Anterior cingulate cortex (tissue), 58 donors: ENCODE results near the gene FUCA2.
"Not testable (repeated sequence)": the region's sequence is repeated elsewhere in the genome, so short reads cannot be mapped to it uniquely, and the experiment has no call there.

ENCODE experiments used
- DNase-seq, 58 donors: peaks; one replicate each; lab custom pipeline; 2025; lab: John Stamatoyannopoulos, UW

FUCA2 gene

GRCh38 chr6:143536866-143537691, 25.6 kb upstream of the FUCA2 start:
- DNase-seq: peak in 43 of 58 donors; percentile 3 to 53 (median 18)

- DNase-seq: peak in 12 of 58 donors; percentile 3 to 45 (median 16)
These were observed 24.9 kb upstream of the FUCA2 start for GRCh38 chr6:143536461-143536865.

- DNase-seq: no peak
These were observed 23.7 kb upstream of the FUCA2 start for GRCh38 chr6:143535189-143535614.

DNA sequence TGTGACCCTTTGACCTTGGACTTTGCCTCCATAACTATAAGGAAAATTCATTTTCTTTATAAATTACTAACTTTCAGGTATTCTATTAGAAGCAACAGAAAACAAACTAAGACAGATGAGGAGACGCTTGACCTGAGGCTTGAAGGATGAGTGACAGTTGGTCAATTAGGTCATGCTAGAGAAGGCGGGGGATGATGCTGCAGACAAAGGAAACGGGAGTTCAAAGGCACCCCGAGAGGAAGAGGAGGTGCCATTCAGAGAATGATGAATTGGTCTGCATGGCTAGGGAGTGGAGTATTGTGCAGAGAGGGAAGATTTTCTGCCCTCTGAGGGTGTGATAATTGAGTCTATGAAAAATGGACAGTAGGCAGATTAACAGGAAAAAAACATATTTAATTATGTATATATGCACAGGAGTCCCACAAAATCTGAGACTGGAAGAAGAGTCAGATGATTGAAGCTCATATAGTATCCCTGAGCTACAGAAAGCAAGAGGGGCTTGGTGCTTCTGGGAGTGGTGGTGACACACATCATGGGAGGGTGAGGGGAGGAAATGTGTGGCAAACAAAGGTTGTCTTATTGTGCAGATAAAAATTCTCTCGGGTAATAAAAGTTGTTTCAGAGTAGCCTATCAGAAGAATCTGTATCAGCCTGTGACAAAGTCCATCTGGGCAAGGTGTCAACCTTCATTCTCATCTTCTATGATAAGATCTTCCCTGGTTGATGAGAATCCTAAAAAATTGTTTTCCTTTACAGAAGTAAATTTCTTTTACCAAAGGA, 20.4 kb upstream of the FUCA2 start:
- no peak for DNase-seq

DNA sequence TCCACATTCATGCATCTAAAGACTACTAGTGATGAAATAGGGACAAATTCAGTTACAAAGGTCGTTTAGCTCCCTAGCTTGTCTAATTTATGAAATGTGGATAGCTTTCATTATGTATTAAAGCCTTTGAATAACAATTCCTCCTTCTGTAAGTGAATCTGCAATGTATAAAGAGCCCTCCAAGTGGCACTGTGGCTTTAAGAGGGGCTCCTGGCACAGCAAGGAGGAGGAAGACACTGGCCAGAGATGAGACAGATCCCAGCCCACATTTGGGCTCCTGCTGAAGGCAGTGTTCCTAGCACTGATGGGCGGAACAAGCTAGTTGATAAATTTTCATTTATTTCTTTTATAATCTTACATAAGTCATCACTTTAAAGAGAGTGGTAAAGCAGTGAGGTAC, 17.6 kb upstream of the FUCA2 start:
- no peak for DNase-seq

GRCh38 chr6:143528164-143528811, 16.8 kb upstream of the FUCA2 start:
- no peak for DNase-seq

DNA sequence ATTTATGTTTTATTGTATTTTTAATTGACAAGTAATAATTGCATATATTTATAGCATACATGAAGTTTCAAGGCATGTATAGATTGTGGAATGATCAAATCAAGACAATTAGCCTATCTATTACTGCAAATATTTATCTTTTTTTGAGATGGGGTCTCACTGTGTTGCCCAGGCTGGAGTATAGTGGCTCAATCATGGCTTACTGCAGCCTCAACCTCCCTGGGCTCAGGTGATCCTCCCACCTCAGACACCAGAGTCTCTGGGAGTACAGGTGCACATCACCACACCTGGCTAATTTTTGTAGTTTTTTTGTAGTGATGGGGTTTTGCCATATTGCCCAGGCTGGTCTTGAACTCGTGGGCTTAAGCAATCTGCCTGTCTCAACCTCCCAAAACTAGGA, 16.2 kb upstream of the FUCA2 start:
- no peak for DNase-seq

DNA sequence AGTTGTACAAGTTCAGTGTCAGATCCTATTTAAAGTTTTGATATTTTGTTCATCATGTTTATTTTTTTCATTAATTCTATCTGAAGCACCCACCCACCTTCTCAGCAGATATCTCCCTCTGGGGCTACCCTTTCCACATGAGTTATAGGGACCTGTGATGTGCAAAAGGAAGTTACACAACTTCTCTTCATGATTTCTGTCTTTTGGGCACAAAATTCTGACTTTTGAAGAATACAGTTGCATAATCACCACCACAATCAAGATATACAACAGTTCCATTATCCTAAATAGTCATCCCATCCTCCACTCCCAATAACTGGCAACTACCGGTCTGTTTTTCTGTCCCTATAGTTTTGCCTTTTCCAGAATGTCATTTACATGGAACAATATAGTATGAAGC, 13.8 kb upstream of the FUCA2 start:
- no peak for DNase-seq

DNA sequence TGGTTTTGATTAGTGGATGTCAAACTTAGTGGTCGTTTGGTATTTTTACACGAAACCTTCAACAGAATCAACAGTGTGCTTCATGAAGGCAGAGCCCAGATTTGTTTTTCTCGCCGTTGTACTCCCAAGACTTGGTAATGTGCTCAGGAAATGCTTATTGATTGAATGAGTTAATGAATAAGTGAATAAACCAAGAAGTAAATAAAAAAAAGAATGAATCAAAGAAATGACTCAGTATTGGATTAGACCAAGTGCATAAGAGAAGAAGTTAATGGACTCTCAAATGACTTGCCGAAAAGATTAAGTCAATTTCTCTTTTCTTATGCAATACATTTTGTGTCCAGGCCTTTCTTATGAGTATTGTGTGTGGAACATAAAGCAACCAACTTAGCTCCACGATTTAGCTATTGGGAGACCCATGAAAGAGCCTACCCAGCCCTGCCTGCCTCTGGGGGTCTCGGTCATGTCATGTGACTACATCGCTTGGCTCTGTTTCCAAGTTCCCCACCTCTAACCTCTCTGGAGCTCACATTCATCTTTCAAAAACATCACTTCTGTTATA, 10.6 kb upstream of the FUCA2 start:
- DNase-seq: no peak

GRCh38 chr6:143517447-143517773, 5.9 kb upstream of the FUCA2 start:
- DNase-seq: no peak

- DNase-seq: no peak
These were observed 5.3 kb upstream of the FUCA2 start for GRCh38 chr6:143516690-143517446.

DNA sequence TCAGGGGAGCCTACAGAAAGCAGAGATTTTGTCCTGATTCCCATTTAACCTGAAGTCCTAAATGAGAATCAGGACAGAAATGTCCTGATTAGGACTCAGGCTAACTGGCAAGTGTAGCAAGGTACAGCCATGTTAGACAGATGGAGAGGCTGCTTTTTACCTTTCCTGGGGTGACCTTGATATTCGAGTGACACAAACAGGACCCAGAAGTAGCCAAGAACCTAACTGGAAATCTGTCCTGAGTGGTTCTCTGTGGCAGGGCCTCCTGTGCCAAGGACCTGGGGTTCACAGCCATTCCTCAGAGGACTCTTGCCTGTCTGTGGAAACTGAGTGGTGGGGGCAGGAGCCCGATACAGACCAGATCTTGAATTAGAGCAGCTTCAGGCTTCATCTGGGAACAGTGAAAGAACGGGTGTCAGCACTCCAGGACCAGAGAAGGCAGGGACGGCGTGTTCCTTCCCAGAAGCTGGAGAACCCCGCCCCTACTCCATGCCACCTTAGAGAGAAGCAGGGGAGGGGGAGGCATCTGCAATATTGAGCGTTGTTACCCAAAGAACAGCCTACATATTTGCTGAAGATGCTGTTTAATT, 4.3 kb upstream of the FUCA2 start:
- DNase-seq: no peak

DNA sequence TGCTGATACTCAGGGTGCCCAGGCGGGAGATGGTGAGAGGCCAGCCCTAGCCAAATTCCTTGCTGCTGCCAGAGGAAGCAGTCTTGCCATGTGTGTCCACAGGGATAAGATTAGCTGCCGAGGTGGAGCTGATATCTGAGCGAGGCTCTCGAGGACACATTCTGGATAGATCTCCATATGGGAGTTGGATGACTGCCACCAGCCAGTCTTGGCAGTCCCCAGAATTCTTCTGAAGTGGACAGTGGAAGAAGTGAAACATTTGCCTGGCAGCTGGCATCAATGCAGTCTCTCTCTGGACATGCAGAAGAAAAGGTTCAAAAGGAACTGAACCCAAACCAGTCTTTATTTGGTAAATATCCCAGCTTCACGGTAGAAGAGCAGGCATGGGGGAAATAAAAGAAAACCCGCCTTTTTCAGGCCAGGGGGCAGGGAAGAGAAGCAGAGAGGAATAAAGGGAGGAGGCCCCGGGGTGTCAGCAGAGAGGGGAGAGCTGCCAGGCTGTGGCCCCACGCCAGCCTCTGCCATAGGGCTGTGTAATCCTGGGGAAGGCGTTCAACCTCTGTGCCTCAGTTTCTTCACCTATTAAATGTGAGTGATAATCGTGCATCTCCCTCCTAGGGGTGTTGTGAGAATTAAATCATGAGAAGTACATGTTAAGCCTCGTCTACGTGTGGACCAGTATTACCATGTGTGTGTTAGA, 3.7 kb upstream of the FUCA2 start:
- DNase-seq: peak in 40 of 58 donors; percentile 2 to 61 (median 26)

DNA sequence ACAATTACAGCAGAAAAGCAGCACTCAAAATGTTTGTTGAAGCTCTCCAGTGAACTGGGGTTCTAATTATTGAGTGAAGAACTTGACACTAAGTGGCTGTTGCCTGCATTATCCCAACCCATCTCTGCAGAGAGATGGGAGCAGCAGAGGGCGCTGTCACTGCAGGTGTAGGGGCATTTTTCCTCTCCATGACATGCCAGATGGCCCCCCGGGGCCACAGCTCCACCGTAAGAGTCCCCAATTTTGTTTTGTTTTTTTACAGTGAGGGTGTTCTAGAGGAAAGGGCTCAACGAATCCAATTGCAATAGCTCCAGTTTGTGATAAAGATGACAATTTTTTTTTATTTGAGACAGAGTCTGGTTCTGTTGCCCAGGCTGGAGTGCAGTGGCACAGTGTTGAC, 1.9 kb upstream of the FUCA2 start:
- DNase-seq: no peak

GRCh38 chr6:143510326-143510725, 1.2 kb downstream of the FUCA2 start:
- DNase-seq: not testable (repeated sequence)

DNA sequence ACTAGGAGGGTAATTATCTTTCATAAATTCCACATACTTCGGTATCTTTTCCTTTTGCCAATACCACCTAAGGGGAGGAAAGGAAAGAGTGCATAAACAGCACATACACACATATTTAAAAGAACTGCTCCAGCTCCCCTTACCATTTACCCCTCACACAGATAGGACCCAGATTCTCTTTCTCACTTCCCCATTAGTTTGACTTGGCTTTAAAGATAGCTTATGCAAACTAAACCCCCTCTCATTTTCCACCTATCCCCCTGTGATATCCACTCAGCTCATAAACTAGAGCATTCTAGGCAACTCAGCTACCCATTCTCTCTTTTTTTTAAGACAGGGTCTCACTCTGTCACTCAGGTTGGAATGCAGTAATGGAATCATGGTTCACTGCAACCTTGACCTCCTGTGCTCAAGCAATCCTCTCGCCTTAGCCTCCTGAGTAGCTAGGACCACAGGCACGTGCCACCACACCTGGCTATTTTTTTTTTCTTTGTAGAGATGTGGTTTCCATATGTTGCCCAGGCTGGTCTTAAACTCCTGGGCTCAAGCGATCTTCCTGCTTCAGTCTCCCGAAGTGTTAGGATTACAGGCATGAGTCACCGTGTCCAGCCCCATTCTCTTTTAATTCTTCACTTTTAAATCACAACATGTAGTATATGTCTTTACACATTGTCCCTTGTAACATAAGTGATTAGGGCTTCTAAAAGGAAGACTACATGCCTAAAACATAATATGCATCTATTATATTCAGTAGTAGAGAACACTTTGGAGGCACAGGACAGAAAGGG, 4.0 kb downstream of the FUCA2 start:
- no peak for DNase-seq

GRCh38 chr6:143506620-143507019, 4.9 kb downstream of the FUCA2 start:
- no peak for DNase-seq

GRCh38 chr6:143506199-143506598, 5.3 kb downstream of the FUCA2 start:
- no peak for DNase-seq
